ENCODE data around the gene RGS7. TPM values are rescaled to one million over a fixed set of nuclear protein-coding genes. Genes with fewer than 3 reads are reported as not detected.

Gene RGS7
- polyA plus RNA-seq, 2 of the 4 experiments (the other 2 are of a cell fraction), result 0.08 TPM; not detected in 1

DNA sequence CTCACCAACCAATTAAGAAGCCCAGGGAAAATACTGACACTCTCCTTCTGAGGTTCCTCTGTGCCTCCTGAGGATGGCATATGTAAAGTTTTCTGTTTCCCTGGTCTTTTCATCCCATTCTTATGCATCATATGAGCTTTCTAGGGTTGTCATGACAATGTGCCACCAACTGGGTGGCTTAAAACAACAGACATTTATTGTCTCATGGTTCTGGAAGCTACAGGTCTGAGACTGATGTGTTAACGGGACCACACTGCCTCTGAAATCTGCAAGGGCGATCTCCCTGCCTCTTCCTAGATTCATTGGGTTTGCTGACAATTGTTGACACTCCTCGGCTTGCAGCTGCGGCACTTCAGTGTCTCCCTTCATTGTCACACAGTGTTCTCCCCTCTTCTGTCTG, 308.4 kb downstream of the RGS7 start:
- ChIA-PET POLR2A (no interaction called here), CTCF (no interaction called here)
- H3K4me1 ChIP-seq, result no peaks in the 10 kb centered on the region
- 27% methylated on average over 4 of the region's 4 CpGs for WGBS (ENCODE audit: missing lambda C conversion rate)
- H3K9me3 ChIP-seq, result no peaks in the 10 kb centered on the region
- H3K27ac ChIP-seq, result no peak overlapping the region
- DNase-seq (ENCODE audit: low read depth in 1 of 2, low spot score in 1 of 2) (no peak), FAIRE-seq (no peak), ATAC-seq (no peak)
- H3K4me2 ChIP-seq, result no peak overlapping the region
- H3K4me3 ChIP-seq, result no peak overlapping the region
- TF ChIP-seq RCOR1 (IDR thresholded peaks at IDR 0.05; ENCODE audit: low read depth, low read length), result no peak
- TF ChIP-seq CBX8 (IDR thresholded peaks at IDR 0.05), result no peak
- TF ChIP-seq POLR2A (IDR thresholded peaks at IDR 0.05; ENCODE audit: low read length), result no peak
- no peak for TF ChIP-seq ESRRA (IDR thresholded peaks at IDR 0.05; ENCODE audit: borderline replicate concordance, low read length)
- TF ChIP-seq SMC3 (IDR thresholded peaks at IDR 0.05), result no peak
- TF ChIP-seq, protein P1, sequence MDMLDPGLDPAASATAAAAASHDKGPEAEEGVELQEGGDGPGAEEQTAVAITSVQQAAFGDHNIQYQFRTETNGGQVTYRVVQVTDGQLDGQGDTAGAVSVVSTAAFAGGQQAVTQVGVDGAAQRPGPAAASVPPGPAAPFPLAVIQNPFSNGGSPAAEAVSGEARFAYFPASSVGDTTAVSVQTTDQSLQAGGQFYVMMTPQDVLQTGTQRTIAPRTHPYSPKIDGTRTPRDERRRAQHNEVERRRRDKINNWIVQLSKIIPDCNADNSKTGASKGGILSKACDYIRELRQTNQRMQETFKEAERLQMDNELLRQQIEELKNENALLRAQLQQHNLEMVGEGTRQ (IDR thresholded peaks at IDR 0.05), result no peak
- no peak for TF ChIP-seq FOSL2 (IDR thresholded peaks at IDR 0.05)
- TF ChIP-seq FOSL2 (CRISPR knock-in tag; IDR thresholded peaks at IDR 0.05), result no peak
- TF ChIP-seq HDAC2 (IDR thresholded peaks at IDR 0.05), result no peak
- no peak for TF ChIP-seq EHF (CRISPR knock-in tag; IDR thresholded peaks at IDR 0.05)
- TF ChIP-seq JUN (IDR thresholded peaks at IDR 0.05), result no peak
- no peak for TF ChIP-seq MYC (IDR thresholded peaks at IDR 0.05; ENCODE audit: borderline replicate concordance, low read length)

DNA sequence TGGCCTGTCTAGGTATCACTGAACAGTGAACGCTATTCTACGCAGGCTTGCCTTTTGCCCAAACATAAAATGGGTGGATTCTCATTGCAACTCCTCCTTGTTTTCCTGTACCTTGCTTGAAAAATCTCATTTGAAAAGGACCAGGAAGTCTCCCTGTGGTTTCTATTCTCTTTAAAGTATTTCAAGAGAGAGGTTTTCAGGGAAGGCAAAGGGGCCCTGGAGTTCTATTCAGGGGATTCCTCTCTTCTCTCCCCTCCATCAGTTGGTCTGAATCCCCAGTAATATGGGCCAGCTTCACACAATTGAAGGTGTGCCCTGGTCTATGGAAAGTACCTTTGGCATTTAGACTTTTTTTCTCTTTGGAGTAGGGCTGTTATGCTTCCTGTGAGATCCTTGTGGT, 311.3 kb downstream of the RGS7 start:
- ATAC-seq, result no peak
- 64% methylated on average over 2 of the region's 2 CpGs for WGBS (ENCODE audit: missing lambda C conversion rate)
- Histone ChIP-seq H3K27ac (no peak overlapping the region), H3K9me3 (no peaks in the 10 kb centered on the region), H3K4me2 (no peak overlapping the region), H3K4me3 (no peak overlapping the region), H3K4me1 (no peaks in the 10 kb centered on the region)
- FAIRE-seq, result no peak
- ChIA-PET CTCF (no interaction called here), POLR2A (no interaction called here)
- TF ChIP-seq RFX5 (IDR thresholded peaks at IDR 0.05), result no peak
- no peak for DNase-seq (ENCODE audit: low read depth in 1 of 2, low spot score in 1 of 2)

DNA sequence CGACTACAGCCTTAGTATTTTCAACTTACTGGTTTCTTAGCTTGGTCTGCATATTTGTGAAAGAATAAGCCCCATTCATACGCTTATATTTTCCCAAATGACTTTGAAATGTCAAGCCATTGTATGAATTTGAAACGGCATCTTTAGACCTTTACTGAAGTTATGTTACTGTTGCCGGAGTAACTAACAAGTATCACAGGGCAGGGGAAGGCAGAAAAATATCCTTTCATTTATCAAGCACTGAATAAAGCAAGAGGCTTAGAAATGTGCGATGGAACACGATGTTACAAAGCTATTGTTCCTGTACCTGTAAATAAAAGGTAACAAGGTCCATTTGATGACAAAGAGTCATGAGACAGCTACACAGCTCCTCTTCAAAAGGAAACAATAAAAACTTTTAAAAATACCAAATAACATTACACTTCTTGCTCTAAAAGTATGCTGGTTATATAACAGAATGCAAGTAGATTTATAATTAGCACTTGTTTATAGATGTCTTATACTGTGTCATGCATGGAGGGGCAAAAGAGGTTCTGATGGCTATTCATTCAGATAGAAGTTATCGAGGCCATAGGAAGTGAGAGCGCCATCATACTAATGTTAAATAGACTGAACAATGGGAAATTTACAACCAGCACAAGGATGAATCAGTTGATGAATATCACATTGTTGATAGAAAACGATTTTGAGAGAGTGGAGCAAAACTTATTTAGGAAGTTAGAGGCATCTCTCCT, 322.6 kb downstream of the RGS7 start:
- WGBS (ENCODE audit: missing lambda C conversion rate), result 37% methylated on average over 9 of the region's 9 CpGs
- ChIA-PET CTCF (no interaction called here), POLR2A (no interaction called here)
- Histone ChIP-seq H3K9me3 (no peaks in the 10 kb centered on the region), H3K27ac (no peak overlapping the region), H3K4me2 (no peak overlapping the region), H3K4me1 (no peaks in the 10 kb centered on the region), H3K4me3 (no peak overlapping the region)
- ATAC-seq, result no peak
- FAIRE-seq, result no peak
- TF ChIP-seq, protein P1 (IDR thresholded peaks at IDR 0.05), result no peak
- TF ChIP-seq, protein P2, sequence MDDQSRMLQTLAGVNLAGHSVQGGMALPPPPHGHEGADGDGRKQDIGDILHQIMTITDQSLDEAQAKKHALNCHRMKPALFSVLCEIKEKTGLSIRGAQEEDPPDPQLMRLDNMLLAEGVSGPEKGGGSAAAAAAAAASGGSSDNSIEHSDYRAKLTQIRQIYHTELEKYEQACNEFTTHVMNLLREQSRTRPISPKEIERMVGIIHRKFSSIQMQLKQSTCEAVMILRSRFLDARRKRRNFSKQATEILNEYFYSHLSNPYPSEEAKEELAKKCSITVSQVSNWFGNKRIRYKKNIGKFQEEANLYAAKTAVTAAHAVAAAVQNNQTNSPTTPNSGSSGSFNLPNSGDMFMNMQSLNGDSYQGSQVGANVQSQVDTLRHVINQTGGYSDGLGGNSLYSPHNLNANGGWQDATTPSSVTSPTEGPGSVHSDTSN (IDR thresholded peaks at IDR 0.05), result no peak
- TF ChIP-seq ZSCAN20 (CRISPR knock-in tag; IDR thresholded peaks at IDR 0.05) (no peak), EHF (CRISPR knock-in tag; IDR thresholded peaks at IDR 0.05) (no peak), ZFP36 (IDR thresholded peaks at IDR 0.05; ENCODE audit: borderline replicate concordance, partially characterized antibody) (no peak), TP53 (CRISPR knock-in tag; IDR thresholded peaks at IDR 0.05) (no peak), GATA3 (IDR thresholded peaks at IDR 0.05; ENCODE audit: borderline replicate concordance) (no peak), FOXS1 (CRISPR knock-in tag; IDR thresholded peaks at IDR 0.05) (no peak)
- no peak for DNase-seq (ENCODE audit: low read depth in 1 of 2, low spot score in 1 of 2)

DNA sequence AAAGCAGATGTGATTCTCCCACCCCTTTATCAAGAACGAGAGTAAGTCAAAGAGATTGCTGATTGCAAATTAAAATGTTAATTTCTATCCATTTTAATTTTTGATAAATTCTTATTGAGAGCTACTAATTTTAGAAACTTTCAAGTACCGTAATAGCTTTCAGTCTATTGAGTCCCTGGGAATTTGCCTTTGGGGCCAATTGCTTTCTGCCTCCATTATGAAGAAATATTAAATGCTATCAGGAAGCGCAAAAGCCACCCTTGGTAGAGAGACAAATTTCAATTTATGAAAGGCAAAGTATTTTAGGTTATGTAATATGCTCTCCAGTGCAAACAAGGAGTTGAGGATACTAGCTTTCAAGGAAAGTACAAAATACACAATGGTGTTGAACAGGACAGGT, 332.2 kb downstream of the RGS7 start:
- Histone ChIP-seq H3K27ac (no peak overlapping the region), H3K4me1 (no peaks in the 10 kb centered on the region), H3K4me2 (no peak overlapping the region), H3K4me3 (no peak overlapping the region), H3K9me3 (no peaks in the 10 kb centered on the region)
- ChIA-PET CTCF (no interaction called here), POLR2A (no interaction called here)
- ATAC-seq, result no peak
- no peak for DNase-seq (ENCODE audit: low read depth in 1 of 2, low spot score in 1 of 2)
- WGBS (ENCODE audit: missing lambda C conversion rate), result 31% methylated on average over 3 of the region's 3 CpGs
- FAIRE-seq, result no peak
- TF ChIP-seq HOXA7 (CRISPR knock-in tag; IDR thresholded peaks at IDR 0.05) (no peak), POLR2AphosphoS2 (conservative IDR thresholded peaks at IDR 0.05; ENCODE audit: low read length) (no peak), RCOR1 (IDR thresholded peaks at IDR 0.05; ENCODE audit: low read depth, low read length) (no peak), KDM1A (IDR thresholded peaks at IDR 0.05; ENCODE audit: low read depth) (no peak), TFCP2L1 (CRISPR knock-in tag; IDR thresholded peaks at IDR 0.05) (no peak), ZNF302 (CRISPR knock-in tag; IDR thresholded peaks at IDR 0.05) (no peak)
- TF ChIP-seq, protein P3, sequence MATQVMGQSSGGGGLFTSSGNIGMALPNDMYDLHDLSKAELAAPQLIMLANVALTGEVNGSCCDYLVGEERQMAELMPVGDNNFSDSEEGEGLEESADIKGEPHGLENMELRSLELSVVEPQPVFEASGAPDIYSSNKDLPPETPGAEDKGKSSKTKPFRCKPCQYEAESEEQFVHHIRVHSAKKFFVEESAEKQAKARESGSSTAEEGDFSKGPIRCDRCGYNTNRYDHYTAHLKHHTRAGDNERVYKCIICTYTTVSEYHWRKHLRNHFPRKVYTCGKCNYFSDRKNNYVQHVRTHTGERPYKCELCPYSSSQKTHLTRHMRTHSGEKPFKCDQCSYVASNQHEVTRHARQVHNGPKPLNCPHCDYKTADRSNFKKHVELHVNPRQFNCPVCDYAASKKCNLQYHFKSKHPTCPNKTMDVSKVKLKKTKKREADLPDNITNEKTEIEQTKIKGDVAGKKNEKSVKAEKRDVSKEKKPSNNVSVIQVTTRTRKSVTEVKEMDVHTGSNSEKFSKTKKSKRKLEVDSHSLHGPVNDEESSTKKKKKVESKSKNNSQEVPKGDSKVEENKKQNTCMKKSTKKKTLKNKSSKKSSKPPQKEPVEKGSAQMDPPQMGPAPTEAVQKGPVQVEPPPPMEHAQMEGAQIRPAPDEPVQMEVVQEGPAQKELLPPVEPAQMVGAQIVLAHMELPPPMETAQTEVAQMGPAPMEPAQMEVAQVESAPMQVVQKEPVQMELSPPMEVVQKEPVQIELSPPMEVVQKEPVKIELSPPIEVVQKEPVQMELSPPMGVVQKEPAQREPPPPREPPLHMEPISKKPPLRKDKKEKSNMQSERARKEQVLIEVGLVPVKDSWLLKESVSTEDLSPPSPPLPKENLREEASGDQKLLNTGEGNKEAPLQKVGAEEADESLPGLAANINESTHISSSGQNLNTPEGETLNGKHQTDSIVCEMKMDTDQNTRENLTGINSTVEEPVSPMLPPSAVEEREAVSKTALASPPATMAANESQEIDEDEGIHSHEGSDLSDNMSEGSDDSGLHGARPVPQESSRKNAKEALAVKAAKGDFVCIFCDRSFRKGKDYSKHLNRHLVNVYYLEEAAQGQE (IDR thresholded peaks at IDR 0.05), result no peak
- TF ChIP-seq, protein P4, sequence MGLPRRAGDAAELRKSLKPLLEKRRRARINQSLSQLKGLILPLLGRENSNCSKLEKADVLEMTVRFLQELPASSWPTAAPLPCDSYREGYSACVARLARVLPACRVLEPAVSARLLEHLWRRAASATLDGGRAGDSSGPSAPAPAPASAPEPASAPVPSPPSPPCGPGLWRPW (IDR thresholded peaks at IDR 0.05), result no peak
